HG03095 (cell line): Measurements from ENCODE around the gene ERI3.

ENCODE experiments used
- ATAC-seq: cut with Tn5 transposase; IDR thresholded peaks from one replicate; pipeline ENCODE4 v1.9.1; 2021; ENCODE audit warnings: moderate library complexity; ENCODE audit not compliant: unreplicated experiment

Gene ERI3

GRCh38 chr1:44354840-44355581 is at the start of gene ERI3:
Gene ERI3, minus strand, starts transcription at chr1:44355257. Its CDS starts 231 bp downstream, at chr1:44355026.
- ATAC-seq, result peak; percentile 99

GRCh38 chr1:44401256-44402228 is 46.5 kb upstream of the ERI3 start:
- no peak for ATAC-seq

- no peak for ATAC-seq
Observed at GRCh38 chr1:44390277-44390676, 35.2 kb upstream of the ERI3 start.

GRCh38 chr1:44389437-44389836 is 34.4 kb upstream of the ERI3 start:
- no peak for ATAC-seq

GRCh38 chr1:44388551-44388950 is 33.5 kb upstream of the ERI3 start:
- no peak for ATAC-seq

- ATAC-seq, result no peak
Observed at GRCh38 chr1:44380666-44381177, 25.7 kb upstream of the ERI3 start.

- ATAC-seq, result no peak
Observed at GRCh38 chr1:44377925-44378784, 23.1 kb upstream of the ERI3 start.

- ATAC-seq, result no peak
Observed at GRCh38 chr1:44375547-44375946, 20.5 kb upstream of the ERI3 start.

GRCh38 chr1:44371206-44371605 is 16.1 kb upstream of the ERI3 start:
- no peak for ATAC-seq

GRCh38 chr1:44368471-44369151 is 13.6 kb upstream of the ERI3 start:
- ATAC-seq, result no peak

- ATAC-seq, result no peak
Observed at GRCh38 chr1:44367944-44368343, 12.9 kb upstream of the ERI3 start.

GRCh38 chr1:44366371-44366975 is 11.4 kb upstream of the ERI3 start:
- no peak for ATAC-seq

GRCh38 chr1:44361478-44361877 is 6.4 kb upstream of the ERI3 start:
- no peak for ATAC-seq

GRCh38 chr1:44359234-44359935 is 4.3 kb upstream of the ERI3 start:
- ATAC-seq, result no peak

- no peak for ATAC-seq
Observed at GRCh38 chr1:44357710-44358109, 2.7 kb upstream of the ERI3 start.

GRCh38 chr1:44355582-44356305 is 687 bp upstream of the ERI3 start:
- ATAC-seq, result no peak

GRCh38 chr1:44354268-44354839 is 703 bp downstream of the ERI3 start:
- ATAC-seq, result no peak

GRCh38 chr1:44353604-44354003 is 1.5 kb downstream of the ERI3 start:
- no peak for ATAC-seq
